ENCODE measurements around the gene SNAPC3. TPM values are rescaled to one million over a fixed set of nuclear protein-coding genes. Genes with fewer than 3 reads are reported as not detected.

Gene SNAPC3
- total and polyA plus RNA-seq, 2 donors (not counting 3 experiments of a cell fraction or from before 2014, with no cell fraction given): 15.2 to 32.6 TPM

- ChIA-PET POLR2A (no interaction called here), CTCF (no interaction called here)
- peaks cover 30% of the 10 kb centered on the region for H3K79me2 ChIP-seq (ENCODE audit: control insufficient read depth, insufficient read depth, low read length)
- H4K20me1 ChIP-seq (replicated peaks; ENCODE audit: control insufficient read depth, extremely low read depth, insufficient read depth, low read length): peaks cover 2% of the 10 kb centered on the region
- TF ChIP-seq FOS (IDR thresholded peaks at IDR 0.05; ENCODE audit: borderline replicate concordance, insufficient read depth, low read length) (no peak), JUN (IDR thresholded peaks at IDR 0.05; ENCODE audit: borderline replicate concordance, insufficient read depth, insufficient read length, low read depth) (no peak), POLR2AphosphoS5 (IDR thresholded peaks at IDR 0.05; ENCODE audit: insufficient read depth, low read depth, low read length) (no peak), GATA2 (IDR thresholded peaks at IDR 0.05; ENCODE audit: insufficient read depth, insufficient read length, low read depth, low read length) (no peak), POLR2A (IDR thresholded peaks at IDR 0.05; ENCODE audit: low read depth, low read length) (no peak), MAX (IDR thresholded peaks at IDR 0.05; ENCODE audit: insufficient read depth, insufficient read length) (no peak), MYC (IDR thresholded peaks at IDR 0.05; ENCODE audit: low read depth, low read length) (no peak)
- no peak overlapping the region for H3K4me2 ChIP-seq (ENCODE audit: insufficient read depth, low read length)
- dilution Hi-C loops (cut with MboI; ENCODE audit: extremely low pct_ligation_motif_present, low sequenced_read_pairs): no loop called here
- H2AFZ ChIP-seq (ENCODE audit: low read depth, low read length): no peak overlapping the region
- H3K36me3 ChIP-seq (ENCODE audit: control insufficient read depth in 2 of 2, extremely low read depth in 1 of 2, insufficient read depth in 2 of 2, low read length in 2 of 2): peaks cover 3 to 4% of the 10 kb centered on the region in 2 experiments
- no TSS peak for BruUV-seq (replicated peaks)
- FAIRE-seq: no peak
- no peak overlapping the region for H3K4me3 ChIP-seq (replicated peaks in 1 of 3; ENCODE audit: insufficient read depth in 1 of 3, low read depth in 1 of 3, low read length in 3 of 3)
- H3K4me1 ChIP-seq (ENCODE audit: control insufficient read depth, extremely low read depth, insufficient read depth, low read length): peaks cover 11% of the 10 kb centered on the region
- H3K9me3 ChIP-seq (replicated peaks; ENCODE audit: control insufficient read depth, insufficient read depth, low read length): no peaks in the 10 kb centered on the region
- no peak overlapping the region for H3K9ac ChIP-seq (replicated peaks; ENCODE audit: extremely low read depth, insufficient read depth, low read length)
- no peaks in the 10 kb centered on the region for H3K9me1 ChIP-seq (replicated peaks; ENCODE audit: control insufficient read depth, extremely low read depth, insufficient read depth, low read length)
- H3K27ac ChIP-seq (ENCODE audit: insufficient read depth, low read depth, low read length): no peak overlapping the region
- intact Hi-C loops (cut with micrococcal nuclease): loop anchor here (5.0 kb wide), 2 partner anchors 263 to 428 kb away; no protein-coding TSS in a partner anchor
- H3K27me3 ChIP-seq (ENCODE audit: control insufficient read depth in 2 of 2, insufficient read depth in 2 of 2, low read length in 2 of 2): no peaks in the 10 kb centered on the region
- DNase-seq (ENCODE audit: low read depth, low spot score): no peak
Observed at GRCh38 chr9:15420796-15421195, 1.9 kb upstream of the SNAPC3 start.

- Histone ChIP-seq H3K4me1 (ENCODE audit: control insufficient read depth, extremely low read depth, insufficient read depth, low read length) (peaks cover 11% of the 10 kb centered on the region), H3K27ac (ENCODE audit: insufficient read depth, low read depth, low read length) (no peak overlapping the region), H3K9me1 (replicated peaks; ENCODE audit: control insufficient read depth, extremely low read depth, insufficient read depth, low read length) (no peaks in the 10 kb centered on the region), H3K27me3 (ENCODE audit: control insufficient read depth in 2 of 2, insufficient read depth in 2 of 2, low read length in 2 of 2) (no peaks in the 10 kb centered on the region), H3K4me2 (ENCODE audit: insufficient read depth, low read length) (no peak overlapping the region), H3K9ac (replicated peaks; ENCODE audit: extremely low read depth, insufficient read depth, low read length) (no peak overlapping the region), H3K9me3 (replicated peaks; ENCODE audit: control insufficient read depth, insufficient read depth, low read length) (no peaks in the 10 kb centered on the region), H3K79me2 (ENCODE audit: control insufficient read depth, insufficient read depth, low read length) (peaks cover 38% of the 10 kb centered on the region), H3K4me3 (replicated peaks in 1 of 3; ENCODE audit: insufficient read depth in 1 of 3, low read depth in 1 of 3, low read length in 3 of 3) (no peak overlapping the region), H3K36me3 (ENCODE audit: control insufficient read depth in 2 of 2, extremely low read depth in 1 of 2, insufficient read depth in 2 of 2, low read length in 2 of 2) (peaks cover 3 to 6% of the 10 kb centered on the region in 2 experiments), H2AFZ (ENCODE audit: low read depth, low read length) (peak overlapping the region; percentile 95), H4K20me1 (replicated peaks; ENCODE audit: control insufficient read depth, extremely low read depth, insufficient read depth, low read length) (peaks cover 2% of the 10 kb centered on the region)
- BruUV-seq (replicated peaks): no TSS peak
- dilution Hi-C loops (cut with MboI; ENCODE audit: extremely low pct_ligation_motif_present, low sequenced_read_pairs) (no loop called here), intact Hi-C loops (cut with micrococcal nuclease) (loop anchor here (5.0 kb wide), 2 partner anchors 264 to 429 kb away; no protein-coding TSS in a partner anchor)
- FAIRE-seq (no peak), DNase-seq (ENCODE audit: low read depth, low spot score) (no peak)
- TF ChIP-seq POLR2A (IDR thresholded peaks at IDR 0.05; ENCODE audit: low read depth, low read length): no peak
- no peak for TF ChIP-seq EZH2 (IDR thresholded peaks at IDR 0.05; ENCODE audit: borderline replicate concordance, low read depth, low read length, severe bottlenecking)
- TF ChIP-seq FOS (IDR thresholded peaks at IDR 0.05; ENCODE audit: borderline replicate concordance, insufficient read depth, low read length): no peak
- no peak for TF ChIP-seq JUN (IDR thresholded peaks at IDR 0.05; ENCODE audit: borderline replicate concordance, insufficient read depth, insufficient read length, low read depth)
- no peak for TF ChIP-seq MAX (IDR thresholded peaks at IDR 0.05; ENCODE audit: insufficient read depth, insufficient read length)
- no peak for TF ChIP-seq MYC (IDR thresholded peaks at IDR 0.05; ENCODE audit: low read depth, low read length)
- TF ChIP-seq CTCF (IDR thresholded peaks at IDR 0.05; ENCODE audit: extremely low read depth in 1 of 2, insufficient read depth in 1 of 2, low read depth in 1 of 2, low read length in 2 of 2): no peak
- no peak for TF ChIP-seq GATA2 (IDR thresholded peaks at IDR 0.05; ENCODE audit: insufficient read depth, insufficient read length, low read depth, low read length)
- TF ChIP-seq POLR2AphosphoS5 (IDR thresholded peaks at IDR 0.05; ENCODE audit: insufficient read depth, low read depth, low read length): no peak
- ChIA-PET POLR2A (no interaction called here), CTCF (interaction anchor here (2.4 kb wide), 1 partner anchor 144 kb away, joined by 9 read pairs; no protein-coding TSS in a partner anchor)
Observed at GRCh38 chr9:15421532-15421931, 1.1 kb upstream of the SNAPC3 start.
